ENCODE results near the gene CPA1. TPM values are rescaled to one million over a fixed set of nuclear protein-coding genes. Genes with fewer than 3 reads are reported as not detected.
A peak's percentile ranks its signal among the peaks of the same experiment; 100 is the strongest.

The CPA1 gene
- total and polyA plus RNA-seq, 7 donors, result 0.18 to 4.6 (median 1.0) TPM

DNA sequence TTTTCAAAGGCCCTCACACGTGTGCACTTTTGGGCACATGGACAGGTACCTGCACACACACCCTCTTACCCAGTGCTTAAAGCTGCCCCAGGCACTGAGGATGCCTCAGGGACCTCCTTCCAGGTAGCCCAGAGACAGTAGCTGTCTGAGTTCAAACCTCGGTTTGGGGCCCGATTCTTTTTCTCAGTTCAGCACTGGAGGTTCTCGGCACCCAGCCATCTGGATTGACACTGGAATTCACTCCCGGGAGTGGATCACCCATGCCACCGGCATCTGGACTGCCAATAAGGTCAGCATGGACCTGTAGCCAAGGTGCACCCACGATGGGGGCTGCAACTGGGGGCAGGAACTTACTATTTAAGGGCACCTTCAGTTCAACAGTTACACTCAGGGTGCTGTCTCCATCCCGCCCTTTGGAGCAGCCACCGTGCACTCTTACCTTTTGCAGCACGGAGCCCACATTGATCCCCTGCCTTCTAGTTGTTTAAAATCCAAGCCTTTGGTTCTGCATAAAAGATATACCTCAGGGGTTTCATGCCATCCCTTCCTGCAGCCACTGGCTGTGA, 18.0 kb upstream of the CPA1 start:
- intact Hi-C loops (cut with DNase I), result no loop called here
- WGBS, 3 donors, result 48 to 53% (median 51%) methylated on average over 10 of the region's 10 CpGs

DNA sequence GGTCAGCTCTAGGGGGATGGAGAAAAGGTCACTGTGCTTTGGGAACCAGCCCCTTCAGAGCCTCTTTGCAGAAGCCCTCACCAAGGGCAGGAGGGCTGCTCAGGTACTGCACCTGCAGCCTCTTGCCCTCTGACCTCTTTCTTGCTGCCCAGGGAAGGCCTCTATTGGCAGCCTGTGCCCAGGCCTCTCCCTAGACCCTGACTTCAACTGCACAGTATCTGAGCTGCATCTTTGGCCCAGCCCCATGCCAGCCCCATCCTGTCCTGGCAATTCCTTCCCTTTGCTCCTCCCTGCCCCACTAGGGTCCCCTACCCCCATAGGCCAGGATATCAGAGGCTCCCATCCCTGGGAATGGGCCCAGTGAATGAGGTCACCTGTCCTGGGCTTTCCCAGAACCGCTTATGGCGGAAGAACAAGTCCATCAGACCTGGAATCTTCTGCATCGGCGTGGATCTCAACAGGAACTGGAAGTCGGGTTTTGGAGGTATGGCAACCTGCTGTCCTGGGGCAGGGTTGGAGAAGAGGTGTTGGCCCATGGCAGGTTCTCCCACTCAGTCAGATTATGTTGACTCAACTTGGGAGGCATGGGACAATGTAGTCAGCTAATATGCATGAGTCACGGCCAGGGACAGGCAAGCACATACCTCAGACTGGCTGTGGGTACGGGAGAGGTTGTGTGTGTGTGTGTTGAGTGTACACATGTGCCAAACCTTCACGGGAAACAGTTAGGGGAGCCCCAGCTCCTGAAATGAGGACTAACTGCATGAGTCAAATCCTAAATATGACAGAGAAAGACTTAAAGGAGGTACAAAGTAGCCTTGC, 17.1 kb upstream of the CPA1 start:
- intact Hi-C loops (cut with DNase I), result no loop called here
- Histone ChIP-seq H3K4me3 (no peak overlapping the region), H3K4me1 (peaks cover 34% of the 10 kb centered on the region), H3K9me3 (peaks cover 9% of the 10 kb centered on the region), H3K27ac (peak overlapping the region; percentile 53), H3K27me3 (ENCODE audit: insufficient read depth in 3 of 3, low read length in 2 of 3) (no peaks in the 10 kb centered on the region), H3K36me3 (ENCODE audit: insufficient read depth in 1 of 2, low read depth in 1 of 2) (no peaks in the 10 kb centered on the region)
- ATAC-seq (peak; percentile 65 to 88 (median 76)), DNase-seq (peak; percentile 45 to 46)
- TF ChIP-seq, protein P1, sequence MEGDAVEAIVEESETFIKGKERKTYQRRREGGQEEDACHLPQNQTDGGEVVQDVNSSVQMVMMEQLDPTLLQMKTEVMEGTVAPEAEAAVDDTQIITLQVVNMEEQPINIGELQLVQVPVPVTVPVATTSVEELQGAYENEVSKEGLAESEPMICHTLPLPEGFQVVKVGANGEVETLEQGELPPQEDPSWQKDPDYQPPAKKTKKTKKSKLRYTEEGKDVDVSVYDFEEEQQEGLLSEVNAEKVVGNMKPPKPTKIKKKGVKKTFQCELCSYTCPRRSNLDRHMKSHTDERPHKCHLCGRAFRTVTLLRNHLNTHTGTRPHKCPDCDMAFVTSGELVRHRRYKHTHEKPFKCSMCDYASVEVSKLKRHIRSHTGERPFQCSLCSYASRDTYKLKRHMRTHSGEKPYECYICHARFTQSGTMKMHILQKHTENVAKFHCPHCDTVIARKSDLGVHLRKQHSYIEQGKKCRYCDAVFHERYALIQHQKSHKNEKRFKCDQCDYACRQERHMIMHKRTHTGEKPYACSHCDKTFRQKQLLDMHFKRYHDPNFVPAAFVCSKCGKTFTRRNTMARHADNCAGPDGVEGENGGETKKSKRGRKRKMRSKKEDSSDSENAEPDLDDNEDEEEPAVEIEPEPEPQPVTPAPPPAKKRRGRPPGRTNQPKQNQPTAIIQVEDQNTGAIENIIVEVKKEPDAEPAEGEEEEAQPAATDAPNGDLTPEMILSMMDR (IDR thresholded peaks at IDR 0.05), result no peak
- 51 to 69% (median 58%) methylated on average over 8 of the region's 8 CpGs for WGBS, 3 donors

More for the DNA sequence above, 18.0 kb upstream of the CPA1 start:
- H3K4me3 ChIP-seq, result no peak overlapping the region
- H3K36me3 ChIP-seq (ENCODE audit: insufficient read depth in 1 of 2, low read depth in 1 of 2), result no peaks in the 10 kb centered on the region
- H3K27me3 ChIP-seq (ENCODE audit: insufficient read depth in 3 of 3, low read length in 2 of 3), result no peaks in the 10 kb centered on the region
- no peak for ATAC-seq
- peak in 1 of 2 donors; percentile 44 for DNase-seq
- H3K9me3 ChIP-seq, result peaks cover 9% of the 10 kb centered on the region
- H3K27ac ChIP-seq, result no peak overlapping the region
- TF ChIP-seq, protein P1 (IDR thresholded peaks at IDR 0.05), result no peak
- peaks cover 34% of the 10 kb centered on the region for H3K4me1 ChIP-seq

DNA sequence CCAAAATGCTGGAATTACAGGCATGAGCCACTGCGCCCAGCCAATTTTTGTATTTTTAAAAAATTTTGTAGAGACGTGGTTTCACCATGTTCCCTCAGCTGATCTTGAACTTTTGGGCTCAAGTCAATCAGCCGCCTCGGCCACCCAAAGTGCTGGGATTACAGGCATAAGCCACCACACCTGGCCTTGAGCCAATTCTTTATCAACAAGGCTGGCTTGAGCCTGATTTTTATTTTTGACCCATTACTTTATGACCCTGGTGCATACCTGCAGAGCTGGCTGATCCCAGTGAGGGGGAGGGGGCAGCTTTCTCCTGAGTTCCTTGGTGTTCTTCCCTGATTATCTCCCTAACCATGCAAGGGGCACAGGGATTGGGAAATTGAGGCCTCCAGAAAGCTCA, 15.8 kb upstream of the CPA1 start:
- WGBS, 3 donors, result 57 to 73% (median 69%) methylated on average over 4 of the region's 4 CpGs
- H3K27me3 ChIP-seq (ENCODE audit: insufficient read depth in 3 of 3, low read length in 2 of 3), result no peaks in the 10 kb centered on the region
- peaks cover 9% of the 10 kb centered on the region for H3K9me3 ChIP-seq
- intact Hi-C loops (cut with DNase I), result no loop called here
- H3K4me3 ChIP-seq, result no peak overlapping the region
- ATAC-seq, result no peak
- no peaks in the 10 kb centered on the region for H3K36me3 ChIP-seq (ENCODE audit: insufficient read depth in 1 of 2, low read depth in 1 of 2)
- DNase-seq, result peak in 1 of 2 donors; percentile 34
- TF ChIP-seq, protein P1 (IDR thresholded peaks at IDR 0.05), result no peak
- H3K27ac ChIP-seq, result peak overlapping the region; percentile 83
- peaks cover 42% of the 10 kb centered on the region for H3K4me1 ChIP-seq

DNA sequence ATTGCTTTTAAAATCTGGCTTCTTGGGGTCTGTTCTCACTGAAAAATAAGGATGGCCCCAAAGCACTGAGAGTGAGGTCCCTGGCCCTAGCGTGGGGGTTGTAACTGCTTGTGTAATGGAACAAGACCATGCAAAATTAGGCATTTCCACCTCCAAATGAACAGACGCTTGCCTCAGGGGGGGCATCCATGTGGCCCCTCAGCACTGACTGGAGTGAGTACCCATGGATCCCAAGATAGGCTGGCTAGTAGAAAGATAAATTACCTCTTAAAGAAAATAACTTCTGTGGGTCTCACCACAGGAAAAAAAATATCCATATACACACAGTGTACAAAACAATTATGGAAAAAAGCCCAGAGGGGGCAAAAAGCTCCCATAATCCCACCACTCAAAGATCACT, 15.2 kb upstream of the CPA1 start:
- DNase-seq (peak in 1 of 2 donors; percentile 4), ATAC-seq (no peak)
- Histone ChIP-seq H3K36me3 (ENCODE audit: insufficient read depth in 1 of 2, low read depth in 1 of 2) (no peaks in the 10 kb centered on the region), H3K9me3 (peaks cover 3% of the 10 kb centered on the region), H3K4me1 (peaks cover 47% of the 10 kb centered on the region), H3K4me3 (peak overlapping the region; percentile 38), H3K27me3 (ENCODE audit: insufficient read depth in 3 of 3, low read length in 2 of 3) (no peaks in the 10 kb centered on the region), H3K27ac (peak overlapping the region; percentile 83)
- intact Hi-C loops (cut with DNase I), result no loop called here
- TF ChIP-seq, protein P1 (IDR thresholded peaks at IDR 0.05), result no peak
- WGBS, 3 donors, result 49 to 59% (median 54%) methylated on average over 2 of the region's 2 CpGs

Data from psoas muscle (tissue), 8 donors.